PC-9 (cell line): Measurements from ENCODE around the gene RAD52. TPM values are rescaled to one million over a fixed set of nuclear protein-coding genes. Genes with fewer than 3 reads are reported as not detected.

Source experiments
- BruUV-seq: library from RNA; stranded (reverse); fragments of 400-500 nt; replicated peaks from 2 replicates; lab custom pipeline; 2021; lab: Mats Ljungman, UMichigan
- CTCF ChIA-PET: fragments of 300-600 bp; sonication (Branson Sonifier 250); formaldehyde crosslinking; loops from one replicate; lab custom pipeline; 2022; ENCODE audit warnings: antibody characterized with exemption; lab: Charles Lee
- POLR2A ChIA-PET: fragments of 300-600 bp; sonication (Branson Sonifier 250); formaldehyde crosslinking; loops from one replicate; lab custom pipeline; 2022; ENCODE audit warnings: antibody characterized with exemption; ENCODE audit not compliant: unreplicated experiment; lab: Charles Lee
- DNase-seq, 2 experiments: peaks; one replicate each; pipeline versions ENCODE4 v3.0.0 to v3.0.0-alpha.2; 2015 to 2022; ENCODE audit warnings: mixed read lengths in 1 of 2
- H2AFZ ChIP-seq: fragments of 200-600 bp; sonication (generic); 2 replicates; pipeline ENCODE4 v1.8.1; 2017; ENCODE audit warnings: antibody characterized with exemption
- H3F3A ChIP-seq: fragments of 200-600 bp; sonication (generic); 2 replicates; pipeline ENCODE4 v1.8.1; 2017; ENCODE audit warnings: antibody characterized with exemption, mild to moderate bottlenecking, low read depth; ENCODE audit not compliant: insufficient read depth
- H3K27ac ChIP-seq: fragments of 200-600 bp; sonication (generic); 2 replicates; pipeline ENCODE4 v1.6.1; 2016; ENCODE audit warnings: mixed run types
- H3K27me3 ChIP-seq: fragments of 200-600 bp; sonication (generic); 2 replicates; pipeline ENCODE4 v1.6.1; 2016; ENCODE audit warnings: low read depth, mixed run types; ENCODE audit not compliant: insufficient read depth
- H3K36me3 ChIP-seq: fragments of 200-600 bp; sonication (generic); 2 replicates; pipeline ENCODE4 v1.6.1; 2016; ENCODE audit warnings: low read depth, mixed run types
- H3K4me1 ChIP-seq: fragments of 200-600 bp; sonication (generic); replicated peaks from 2 replicates; pipeline ENCODE4 v1.6.1; 2016; ENCODE audit warnings: mixed run types; ENCODE audit not compliant: insufficient read depth
- H3K4me2 ChIP-seq: fragments of 200-600 bp; sonication (generic); 2 replicates; pipeline ENCODE4 v1.6.1; 2017; ENCODE audit warnings: mixed run types
- H3K4me3 ChIP-seq: fragments of 200-600 bp; sonication (generic); 2 replicates; pipeline ENCODE4 v1.6.1; 2016; ENCODE audit warnings: mixed run types
- H3K79me2 ChIP-seq: fragments of 200-600 bp; sonication (generic); 2 replicates; pipeline ENCODE4 v1.6.1; 2017; ENCODE audit warnings: low read depth, mixed run types
- H3K9me2 ChIP-seq: fragments of 200-600 bp; sonication (generic); 2 replicates; pipeline ENCODE4 v1.8.1; 2017; ENCODE audit warnings: mild to moderate bottlenecking; ENCODE audit not compliant: insufficient read depth
- H3K9me3 ChIP-seq: fragments of 200-600 bp; sonication (generic); 2 replicates; pipeline ENCODE4 v1.8.1; 2016; ENCODE audit warnings: low read depth; ENCODE audit not compliant: insufficient read depth
- H4K20me1 ChIP-seq: fragments of 200-600 bp; sonication (generic); 2 replicates; pipeline ENCODE4 v1.8.1; 2017; ENCODE audit not compliant: insufficient read depth
- EZH2 ChIP-seq: fragments of 200-600 bp; sonication (generic); IDR thresholded peaks from 2 replicates; pipeline ENCODE4 v1.8.0; 2017; ENCODE audit warnings: antibody characterized with exemption, low read depth
- intact Hi-C: fragments of 100-400 bp; cut with micrococcal nuclease; formaldehyde crosslinking; loops from one replicate; pipeline ENCODE4 v1.10.0; 2022; ENCODE audit not compliant: unreplicated experiment
- total RNA-seq: library from RNA; stranded (reverse); gene quantifications from 2 replicates; pipeline ENCODE4 v1.2.3, GENCODE V29; 2021
- TF ChIP-seq, protein P1 (sequence below): fragments of 200-600 bp; sonication (generic); conservative IDR thresholded peaks from 2 replicates; pipeline ENCODE4 v1.6.1; 2017; ENCODE audit warnings: mixed run types, antibody characterized with exemption, mild to moderate bottlenecking, moderate library complexity

The RAD52 gene
- total RNA-seq, 1 experiment from 2014 or later: 25.0 TPM

DNA sequence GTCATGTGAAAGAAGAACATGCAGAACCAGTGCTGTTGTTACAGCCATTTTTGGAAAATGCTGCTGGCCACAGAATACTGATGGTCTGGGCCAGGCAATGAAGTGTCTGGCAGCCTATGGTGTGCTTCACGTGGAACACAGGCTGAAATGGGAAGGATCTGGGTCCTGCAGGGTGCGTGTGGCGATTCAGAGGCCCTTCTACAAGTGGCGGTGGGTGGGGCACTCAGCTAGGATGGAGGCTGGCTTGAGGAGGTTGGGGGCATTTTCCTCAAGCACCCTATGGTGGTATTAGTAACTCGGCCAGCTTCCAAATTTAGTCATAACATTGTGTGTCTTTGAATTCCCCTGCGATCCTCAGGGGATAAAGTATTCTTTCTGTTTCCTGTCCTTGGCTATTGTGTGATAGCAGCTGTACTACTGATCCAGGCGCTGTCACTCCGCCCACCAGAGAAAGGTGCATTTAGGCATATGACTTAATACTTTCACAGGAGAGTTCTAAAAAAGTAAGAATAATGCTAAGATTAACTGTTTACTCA lies 9.2 kb upstream of the RAD52 start:
- H3K4me2 ChIP-seq: no peak overlapping the region
- no peaks in the 10 kb centered on the region for H3K9me3 ChIP-seq
- peaks cover under 1% of the 10 kb centered on the region; the same call in 1 of the 2 replicates for H3F3A ChIP-seq
- no peaks in the 10 kb centered on the region for H3K79me2 ChIP-seq
- H3K27me3 ChIP-seq: no peaks in the 10 kb centered on the region
- H3K4me1 ChIP-seq: peaks cover 5% of the 10 kb centered on the region; the same call in 1 of the 2 replicates
- intact Hi-C loops: no loop called here
- no peaks in the 10 kb centered on the region for H3K36me3 ChIP-seq
- H2AFZ ChIP-seq: no peak overlapping the region
- DNase-seq: no peak
- no peak overlapping the region for H3K4me3 ChIP-seq
- no peak overlapping the region for H3K27ac ChIP-seq
- TF ChIP-seq EZH2: no peak
- TF ChIP-seq, protein P1, sequence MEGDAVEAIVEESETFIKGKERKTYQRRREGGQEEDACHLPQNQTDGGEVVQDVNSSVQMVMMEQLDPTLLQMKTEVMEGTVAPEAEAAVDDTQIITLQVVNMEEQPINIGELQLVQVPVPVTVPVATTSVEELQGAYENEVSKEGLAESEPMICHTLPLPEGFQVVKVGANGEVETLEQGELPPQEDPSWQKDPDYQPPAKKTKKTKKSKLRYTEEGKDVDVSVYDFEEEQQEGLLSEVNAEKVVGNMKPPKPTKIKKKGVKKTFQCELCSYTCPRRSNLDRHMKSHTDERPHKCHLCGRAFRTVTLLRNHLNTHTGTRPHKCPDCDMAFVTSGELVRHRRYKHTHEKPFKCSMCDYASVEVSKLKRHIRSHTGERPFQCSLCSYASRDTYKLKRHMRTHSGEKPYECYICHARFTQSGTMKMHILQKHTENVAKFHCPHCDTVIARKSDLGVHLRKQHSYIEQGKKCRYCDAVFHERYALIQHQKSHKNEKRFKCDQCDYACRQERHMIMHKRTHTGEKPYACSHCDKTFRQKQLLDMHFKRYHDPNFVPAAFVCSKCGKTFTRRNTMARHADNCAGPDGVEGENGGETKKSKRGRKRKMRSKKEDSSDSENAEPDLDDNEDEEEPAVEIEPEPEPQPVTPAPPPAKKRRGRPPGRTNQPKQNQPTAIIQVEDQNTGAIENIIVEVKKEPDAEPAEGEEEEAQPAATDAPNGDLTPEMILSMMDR: no peak
- BruUV-seq: no TSS peak
- no peaks in the 10 kb centered on the region for H4K20me1 ChIP-seq
- CTCF ChIA-PET: no interaction called here
- POLR2A ChIA-PET: no interaction called here
- H3K9me2 ChIP-seq: no peaks in the 10 kb centered on the region

DNA sequence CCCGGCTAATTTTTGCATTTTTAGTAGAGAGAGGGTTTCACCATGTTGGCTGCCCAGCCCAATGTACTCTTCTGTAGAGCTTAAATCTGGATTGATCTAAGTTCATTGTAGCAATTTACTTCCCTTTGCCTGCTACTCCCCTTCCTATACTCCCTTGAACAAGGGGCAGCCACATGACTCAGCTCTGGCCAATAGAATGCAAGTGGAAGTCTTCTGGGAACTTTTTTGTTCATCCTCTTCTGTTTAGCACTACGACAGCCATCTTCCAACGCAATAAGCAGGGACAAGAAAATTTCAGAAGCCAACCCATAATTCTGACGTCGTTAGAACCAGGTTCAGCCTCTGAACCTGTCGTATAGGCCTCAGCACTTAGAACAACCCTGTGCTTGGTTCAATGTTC lies 6.4 kb upstream of the RAD52 start:
- no peaks in the 10 kb centered on the region for H3K36me3 ChIP-seq
- no peak overlapping the region for H3K4me2 ChIP-seq
- CTCF ChIA-PET: interaction anchor here (0.7 kb wide), 1 partner anchor 86 kb away, joined by 3 read pairs; no protein-coding TSS in a partner anchor
- intact Hi-C loops: no loop called here
- no peaks in the 10 kb centered on the region for H3K79me2 ChIP-seq
- H3K4me3 ChIP-seq: no peak overlapping the region
- DNase-seq: peak in 1 of 2 experiments; percentile 9
- no peaks in the 10 kb centered on the region for H4K20me1 ChIP-seq
- H2AFZ ChIP-seq: no peak overlapping the region
- no TSS peak for BruUV-seq
- no peaks in the 10 kb centered on the region for H3K9me2 ChIP-seq
- H3K27me3 ChIP-seq: no peaks in the 10 kb centered on the region
- H3K4me1 ChIP-seq: peaks cover 11% of the 10 kb centered on the region; the same call in 1 of the 2 replicates
- TF ChIP-seq EZH2: no peak
- TF ChIP-seq, protein P1: no peak
- POLR2A ChIA-PET: no interaction called here
- no peak overlapping the region for H3K27ac ChIP-seq
- H3F3A ChIP-seq: peaks cover 13% of the 10 kb centered on the region; the same call in 1 of the 2 replicates
- H3K9me3 ChIP-seq: no peaks in the 10 kb centered on the region

DNA sequence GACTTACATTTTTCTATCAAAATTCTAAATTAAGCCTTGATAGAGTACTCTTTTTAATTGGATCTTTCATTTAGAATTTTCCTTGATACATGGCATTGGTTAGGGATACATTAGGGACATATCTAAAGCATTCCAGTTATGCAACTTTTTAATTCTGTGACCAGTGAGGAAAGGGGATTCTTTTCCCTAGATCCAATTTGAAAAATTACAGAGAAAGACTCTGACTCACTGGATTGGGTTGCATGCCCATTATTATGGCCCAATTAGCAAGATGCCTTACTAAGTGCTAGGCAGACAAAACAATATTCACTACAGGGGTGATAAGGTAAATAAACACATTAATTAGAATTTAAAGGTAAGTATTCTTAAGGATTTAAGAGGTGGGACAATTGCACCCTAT lies 5.2 kb upstream of the RAD52 start:
- H3K79me2 ChIP-seq: no peaks in the 10 kb centered on the region
- ChIA-PET POLR2A (no interaction called here), CTCF (no interaction called here)
- peaks cover 11% of the 10 kb centered on the region; the same call in 1 of the 2 replicates for H3K4me1 ChIP-seq
- intact Hi-C loops: no loop called here
- DNase-seq: peak in 1 of 2 experiments; percentile 32
- H3K4me3 ChIP-seq: no peak overlapping the region
- no peak overlapping the region for H3K27ac ChIP-seq
- no peak for TF ChIP-seq EZH2
- TF ChIP-seq, protein P1: no peak
- no peaks in the 10 kb centered on the region for H3K9me3 ChIP-seq
- H3K9me2 ChIP-seq: no peaks in the 10 kb centered on the region
- BruUV-seq: no TSS peak
- no peak overlapping the region for H3K4me2 ChIP-seq
- no peaks in the 10 kb centered on the region for H3K36me3 ChIP-seq
- peaks cover 16% of the 10 kb centered on the region; the same call in 1 of the 2 replicates for H3F3A ChIP-seq
- no peaks in the 10 kb centered on the region for H3K27me3 ChIP-seq
- H4K20me1 ChIP-seq: no peaks in the 10 kb centered on the region
- no peak overlapping the region for H2AFZ ChIP-seq
